ENCODE data around the gene COL27A1.

The COL27A1 gene

DNA sequence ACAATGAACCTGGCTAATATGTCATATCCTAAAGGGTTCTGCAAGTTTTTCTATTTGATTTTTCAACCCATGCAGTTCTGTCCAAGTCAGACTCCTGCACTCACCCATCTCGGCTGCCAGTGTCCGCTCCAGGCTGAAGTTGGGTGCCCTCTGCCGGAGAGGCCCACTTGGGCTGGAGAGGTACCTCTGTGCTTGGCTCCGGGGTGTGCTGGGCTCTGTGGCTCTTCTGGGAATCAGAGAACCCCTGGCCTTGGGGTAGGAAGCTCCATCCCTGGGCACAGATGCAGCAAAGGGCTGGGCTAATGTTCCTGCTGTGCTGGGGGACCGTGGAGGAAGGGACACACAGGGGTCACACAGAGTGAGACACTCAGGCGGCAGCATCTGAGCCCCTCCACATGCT lies 200.5 kb downstream of the COL27A1 start:
- DNase-seq (ENCODE audit: low read depth in 1 of 2, low spot score in 1 of 2), result no peak

DNA sequence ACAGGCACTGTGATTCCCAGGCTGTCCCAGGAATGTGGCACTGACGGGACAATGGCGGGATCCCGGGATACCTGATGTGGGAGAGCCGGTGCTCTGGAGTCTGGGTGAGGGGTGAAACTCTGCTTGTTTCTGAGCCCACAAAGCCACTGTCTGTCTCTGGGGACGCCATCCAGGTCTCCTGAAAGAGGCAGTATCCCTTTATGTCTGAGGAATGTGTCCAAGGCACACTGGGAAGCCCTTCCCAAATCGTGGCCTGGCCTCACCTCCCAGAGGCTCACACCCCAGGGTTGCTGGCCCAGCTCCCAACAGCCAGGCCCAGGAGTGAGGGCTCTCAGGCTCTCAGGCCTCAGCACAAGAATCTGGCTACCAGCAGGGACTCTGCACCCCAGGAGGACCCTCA lies 201.5 kb downstream of the COL27A1 start:
- no peak for DNase-seq (ENCODE audit: low read depth in 1 of 2, low spot score in 1 of 2)

DNA sequence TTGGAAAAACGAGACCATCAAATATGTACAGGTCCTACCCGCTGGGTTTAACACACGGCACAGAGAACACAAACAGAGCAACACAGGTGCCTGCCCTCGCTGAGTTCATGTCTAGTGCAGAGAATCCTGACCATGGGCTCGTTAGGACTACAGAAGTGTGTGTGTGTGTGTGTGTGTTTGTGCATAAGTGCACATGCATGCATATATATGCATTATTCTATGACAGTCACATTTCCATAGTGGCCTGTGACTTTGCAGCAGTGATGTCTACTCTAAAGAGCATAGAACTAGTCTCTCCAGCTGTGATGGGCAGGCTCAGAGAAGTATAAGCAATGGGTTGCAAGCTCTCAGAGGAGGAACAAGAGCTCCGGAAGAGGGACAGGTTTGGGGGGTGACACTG lies 202.0 kb downstream of the COL27A1 start:
- no peak for DNase-seq (ENCODE audit: low read depth in 1 of 2, low spot score in 1 of 2)

DNA sequence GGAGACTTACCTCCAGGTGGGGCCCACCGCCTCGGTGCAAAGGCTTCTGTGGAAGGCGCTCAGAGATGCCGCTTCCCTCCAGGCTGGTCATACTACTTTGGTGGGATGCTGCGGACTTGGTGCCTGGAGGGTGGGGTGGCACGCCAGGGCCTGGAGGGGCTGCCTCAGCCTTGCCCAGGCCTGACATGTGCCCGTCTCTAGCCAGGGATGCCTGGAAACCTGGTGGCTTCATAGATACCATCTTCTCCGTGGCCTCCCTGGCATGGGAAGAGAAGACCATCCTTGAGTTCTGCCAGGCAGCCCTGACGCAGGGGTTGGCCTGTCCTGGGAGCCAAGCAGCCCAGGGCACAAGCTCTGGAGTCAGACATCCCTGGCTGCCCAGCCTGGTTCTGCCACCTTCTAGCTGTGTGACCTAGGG lies 202.6 kb downstream of the COL27A1 start:
- no peak for DNase-seq (ENCODE audit: low read depth in 1 of 2, low spot score in 1 of 2)

DNA sequence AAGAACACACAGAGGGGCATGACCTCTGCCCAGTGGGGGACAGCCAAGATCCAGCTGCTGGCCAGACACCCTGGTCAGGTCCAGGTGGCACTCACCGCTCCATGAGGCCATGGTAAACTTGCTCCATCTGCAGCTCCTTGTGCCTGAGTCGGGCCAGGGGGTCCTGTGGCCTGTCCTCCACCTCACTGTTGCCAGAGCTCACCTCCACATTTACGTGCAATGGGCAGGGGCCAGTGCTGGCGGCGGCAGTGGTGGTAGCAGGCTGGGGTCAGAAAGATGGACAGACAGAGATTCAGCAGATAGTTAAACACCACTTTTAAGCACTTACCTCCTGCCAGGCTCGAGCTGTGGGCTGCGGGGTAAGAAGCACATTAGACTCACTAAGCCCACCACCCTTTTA lies 204.5 kb downstream of the COL27A1 start:
- DNase-seq (ENCODE audit: low read depth in 1 of 2, low spot score in 1 of 2), result no peak

DNA sequence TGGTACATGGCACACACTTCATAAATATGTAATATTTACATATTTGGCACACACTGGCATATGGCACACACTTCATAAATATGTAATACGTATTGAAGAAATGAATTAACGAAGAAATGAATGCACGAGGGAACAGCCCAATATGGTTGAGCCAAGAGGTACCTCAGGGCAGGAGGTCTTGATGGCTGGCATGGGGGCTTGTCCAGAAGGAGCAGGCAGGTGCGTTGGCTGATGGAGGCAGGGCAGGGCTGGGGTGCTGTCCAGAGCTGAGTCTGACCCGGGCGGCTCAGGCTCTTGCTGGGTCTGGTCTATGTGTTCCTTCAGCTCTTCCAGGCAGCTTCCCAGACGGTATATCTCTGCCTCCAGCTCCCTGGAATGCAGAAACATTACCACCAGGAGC lies 206.2 kb downstream of the COL27A1 start:
- DNase-seq (ENCODE audit: low read depth in 1 of 2, low spot score in 1 of 2), result no peak

Measured in stimulated activated CD4-positive, alpha-beta T cell treated with anti-CD3 and anti-CD28 coated beads, Interleukin-15, amount 100 ng/mL, for 1 hour (primary cell).